Fibroblast of mammary gland (primary cell): Measurements from ENCODE around the gene MMD.
"Not testable (repeated sequence)": the region's sequence is repeated elsewhere in the genome, so short reads cannot be mapped to it uniquely, and the experiment has no call there.

Experiments
- DNase-seq: peaks from one replicate; pipeline ENCODE4 v3.0.0-alpha.2; 2010; ENCODE audit warnings: low read depth
- H3K4me3 ChIP-seq: 2 replicates; pipeline ENCODE4 v1.5.1; 2011; ENCODE audit warnings: low read depth, mild to moderate bottlenecking, low read length, moderate library complexity; ENCODE audit not compliant: control insufficient read depth
- TF ChIP-seq, protein P1 (sequence below): conservative IDR thresholded peaks from 2 replicates; pipeline ENCODE4 v1.5.1; 2011; ENCODE audit warnings: low read depth, low read length, inconsistent platforms; ENCODE audit not compliant: control insufficient read depth, insufficient read depth

Gene MMD, protein sequence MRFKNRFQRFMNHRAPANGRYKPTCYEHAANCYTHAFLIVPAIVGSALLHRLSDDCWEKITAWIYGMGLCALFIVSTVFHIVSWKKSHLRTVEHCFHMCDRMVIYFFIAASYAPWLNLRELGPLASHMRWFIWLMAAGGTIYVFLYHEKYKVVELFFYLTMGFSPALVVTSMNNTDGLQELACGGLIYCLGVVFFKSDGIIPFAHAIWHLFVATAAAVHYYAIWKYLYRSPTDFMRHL

DNA sequence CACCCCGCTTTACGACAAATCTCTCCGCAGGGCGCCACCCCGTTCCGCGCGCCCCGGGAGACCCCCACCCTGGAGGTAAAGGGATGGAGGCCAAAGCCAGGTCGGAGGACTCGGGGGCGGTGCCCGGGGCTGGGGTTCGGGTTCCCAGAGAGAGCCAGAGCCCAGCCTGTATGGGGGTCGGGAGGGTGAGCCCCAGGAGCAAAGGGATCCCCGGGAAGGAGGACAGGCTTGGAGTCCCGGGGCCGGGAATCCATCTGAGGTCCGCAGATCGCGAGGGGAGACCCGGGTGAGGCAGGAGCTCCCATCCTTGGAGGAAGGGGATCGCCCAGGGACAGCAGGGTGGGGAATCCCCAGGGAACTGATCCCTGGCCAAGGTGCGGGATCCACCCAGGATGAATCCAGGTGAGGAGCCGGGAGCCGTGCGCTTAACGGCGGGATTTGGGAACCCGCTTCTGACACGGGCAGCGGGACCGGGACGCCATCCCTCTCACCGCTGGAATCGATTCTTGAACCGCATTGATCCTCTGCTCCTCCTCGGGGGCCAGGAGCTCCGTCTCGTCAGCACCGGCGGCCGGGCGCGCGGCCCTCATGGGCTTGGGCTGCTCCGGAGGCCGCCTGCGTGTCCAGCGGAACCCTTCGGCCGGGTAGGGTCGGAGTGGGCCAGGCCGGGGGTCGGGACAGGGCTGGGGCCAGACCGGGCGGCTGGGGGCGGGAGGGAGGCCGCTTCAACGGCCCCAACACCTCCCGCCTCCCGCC is at the start of gene MMD:
TSS of gene MMD (minus strand) at position 657 of the 756 bp plus-strand sequence. CDS start at position 517, 140 bp downstream.
- DNase-seq: no peak
- H3K4me3 ChIP-seq: peak within 1 kb of the TSS; percentile 95
- TF ChIP-seq, protein P1, sequence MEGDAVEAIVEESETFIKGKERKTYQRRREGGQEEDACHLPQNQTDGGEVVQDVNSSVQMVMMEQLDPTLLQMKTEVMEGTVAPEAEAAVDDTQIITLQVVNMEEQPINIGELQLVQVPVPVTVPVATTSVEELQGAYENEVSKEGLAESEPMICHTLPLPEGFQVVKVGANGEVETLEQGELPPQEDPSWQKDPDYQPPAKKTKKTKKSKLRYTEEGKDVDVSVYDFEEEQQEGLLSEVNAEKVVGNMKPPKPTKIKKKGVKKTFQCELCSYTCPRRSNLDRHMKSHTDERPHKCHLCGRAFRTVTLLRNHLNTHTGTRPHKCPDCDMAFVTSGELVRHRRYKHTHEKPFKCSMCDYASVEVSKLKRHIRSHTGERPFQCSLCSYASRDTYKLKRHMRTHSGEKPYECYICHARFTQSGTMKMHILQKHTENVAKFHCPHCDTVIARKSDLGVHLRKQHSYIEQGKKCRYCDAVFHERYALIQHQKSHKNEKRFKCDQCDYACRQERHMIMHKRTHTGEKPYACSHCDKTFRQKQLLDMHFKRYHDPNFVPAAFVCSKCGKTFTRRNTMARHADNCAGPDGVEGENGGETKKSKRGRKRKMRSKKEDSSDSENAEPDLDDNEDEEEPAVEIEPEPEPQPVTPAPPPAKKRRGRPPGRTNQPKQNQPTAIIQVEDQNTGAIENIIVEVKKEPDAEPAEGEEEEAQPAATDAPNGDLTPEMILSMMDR: no peak

DNA sequence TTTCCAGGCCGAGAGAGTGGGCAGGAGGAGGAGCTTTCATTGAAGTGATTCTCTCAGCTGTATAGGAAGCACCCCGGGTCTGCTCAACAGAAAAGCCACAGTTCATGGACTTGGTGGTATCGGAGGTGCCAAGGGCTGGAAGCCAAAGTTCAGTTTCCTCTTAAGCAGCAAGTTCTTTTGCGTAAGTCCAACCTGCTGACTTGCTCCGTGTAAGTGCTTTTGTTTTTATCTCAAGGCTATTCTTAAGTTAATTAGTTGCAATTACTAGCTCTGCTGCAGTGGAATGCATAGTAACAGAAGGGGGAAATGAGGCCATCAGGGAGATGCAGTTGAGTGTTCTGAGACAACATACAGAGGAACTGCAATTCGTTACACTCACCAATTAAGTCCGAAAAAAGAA is 45.0 kb upstream of the MMD start:
- H3K4me3 ChIP-seq: no peak overlapping the region
- no peak for DNase-seq
- TF ChIP-seq, protein P1: no peak

DNA sequence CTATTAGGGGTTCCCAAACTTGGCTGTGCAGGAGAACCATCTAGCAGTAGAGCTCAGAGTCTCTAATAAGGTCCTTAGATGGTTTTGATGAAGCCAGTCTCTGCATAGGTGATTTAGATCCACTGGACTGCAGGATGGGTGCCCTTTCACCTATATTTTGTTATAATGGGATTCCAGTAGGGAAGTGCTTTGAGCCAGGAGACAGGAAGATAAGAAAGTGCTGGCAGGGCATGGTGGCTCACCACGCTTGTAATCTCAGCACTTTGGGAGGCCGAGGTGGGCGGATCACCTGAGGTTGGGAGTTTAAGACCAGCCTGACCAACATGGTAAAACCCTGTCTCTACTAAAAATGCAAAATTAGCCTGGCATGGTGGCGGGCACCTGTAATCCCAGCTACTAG is 44.1 kb upstream of the MMD start:
- DNase-seq, H3K4me3 ChIP-seq: not testable (repeated sequence)

DNA sequence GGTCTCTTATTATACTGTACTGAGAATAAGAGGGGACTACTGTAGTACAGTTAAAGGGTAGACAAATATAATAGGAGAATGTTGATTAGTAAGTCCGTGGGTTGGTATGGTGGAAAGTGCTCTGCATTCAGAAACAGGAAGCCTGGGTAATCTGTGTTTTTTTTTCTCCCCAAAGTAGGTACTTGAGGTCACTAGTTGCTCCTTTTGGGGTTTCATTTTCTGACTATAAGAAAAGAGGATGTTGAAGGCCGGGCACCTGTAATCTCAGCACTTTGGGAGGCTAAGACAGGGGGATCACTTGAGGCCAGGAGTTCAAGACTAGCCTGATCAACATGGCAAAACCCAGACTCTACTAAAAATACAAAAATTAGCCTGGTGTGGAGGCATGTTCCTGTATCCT is 42.0 kb upstream of the MMD start:
- no peak overlapping the region for H3K4me3 ChIP-seq
- no peak for DNase-seq
- TF ChIP-seq, protein P1: no peak

DNA sequence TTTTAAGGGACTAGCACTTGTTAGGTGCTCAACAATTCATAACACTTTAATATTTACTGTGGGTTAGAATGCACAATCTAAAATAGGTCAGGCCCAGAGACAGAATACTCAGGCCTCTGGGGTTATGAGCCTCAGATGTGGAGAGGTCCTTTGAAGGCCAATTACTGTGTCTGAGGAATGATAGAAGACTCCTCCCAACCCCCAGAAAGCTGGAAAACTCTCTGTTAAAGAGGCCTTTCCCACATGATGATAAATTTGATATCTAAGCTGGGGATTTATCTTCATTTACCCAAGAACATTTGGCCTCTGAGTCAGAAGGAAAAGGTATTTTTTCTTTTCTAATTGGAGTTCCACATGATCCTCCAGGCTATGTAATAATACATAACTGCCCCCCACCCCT is 41.1 kb upstream of the MMD start:
- no peak overlapping the region for H3K4me3 ChIP-seq
- TF ChIP-seq, protein P1: no peak
- DNase-seq: no peak

DNA sequence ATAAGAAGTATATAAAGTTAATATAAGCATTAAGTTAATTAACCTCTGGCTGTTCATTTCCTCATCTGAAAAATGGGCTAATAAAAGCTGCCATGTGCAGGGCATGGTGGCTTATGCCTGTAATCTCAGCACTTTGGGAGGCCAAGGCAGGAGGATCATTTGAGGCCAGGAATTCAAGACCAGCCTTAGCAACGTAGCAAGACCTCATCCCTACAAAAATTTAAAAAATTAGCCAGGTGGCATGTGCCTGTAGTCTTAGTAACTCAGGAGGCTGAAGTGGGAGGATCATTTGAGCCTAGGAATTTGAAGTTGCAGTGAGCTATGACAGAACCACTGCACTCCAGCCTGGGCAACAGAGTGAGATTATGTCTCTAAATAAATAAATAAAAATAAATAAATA is 40.6 kb upstream of the MMD start:
- no peak overlapping the region for H3K4me3 ChIP-seq
- DNase-seq: no peak
- TF ChIP-seq, protein P1: no peak

DNA sequence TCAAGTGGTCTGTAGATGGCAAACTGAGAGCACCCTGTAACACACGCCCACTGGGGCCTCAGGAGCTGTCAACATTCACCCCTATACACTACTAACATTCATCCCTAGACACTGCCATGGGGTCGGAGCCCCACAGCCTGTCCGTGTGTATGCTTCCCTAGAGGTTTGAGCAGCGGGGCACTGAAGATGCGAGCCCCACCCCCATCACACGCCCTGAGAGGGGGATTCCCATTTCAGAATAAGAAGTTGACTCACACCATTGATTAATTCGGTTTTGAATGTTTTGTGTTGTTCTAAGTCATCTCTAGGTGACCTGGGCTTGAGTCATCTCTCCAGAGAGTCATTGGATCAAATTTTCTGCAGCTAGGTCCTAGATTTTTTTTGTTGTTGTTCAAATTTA is 37.3 kb upstream of the MMD start:
- H3K4me3 ChIP-seq: no peak overlapping the region
- peak; percentile 97 for DNase-seq
- TF ChIP-seq, protein P1: no peak
